Occipital lobe (tissue), 2 donors: ENCODE measurements around the gene CDK11A. TPM values are rescaled to one million over a fixed set of nuclear protein-coding genes. Genes with fewer than 3 reads are reported as not detected.
"Not testable (repeated sequence)": the region's sequence is repeated elsewhere in the genome, so short reads cannot be mapped to it uniquely, and the experiment has no call there.

Experiments
- DNase-seq: peaks from one replicate; lab custom pipeline; 2025; lab: John Stamatoyannopoulos, UW
- total RNA-seq: library from RNA; depleted of rRNA; stranded (reverse); fragments of >200 nt; gene quantifications from one replicate; pipeline ENCODE4 v1.2.3, GENCODE V29; 2014

Gene CDK11A
- total RNA-seq, 1 donor from 2014 or later, result 7.6 TPM

GRCh38 chr1:1726088-1726487, 1.9 kb upstream of the CDK11A start:
- DNase-seq, result not testable (repeated sequence)

GRCh38 chr1:1721201-1721600, 3.0 kb downstream of the CDK11A start:
- no peak for DNase-seq

GRCh38 chr1:1715109-1715883, 8.9 kb downstream of the CDK11A start:
- DNase-seq, result not testable (repeated sequence)

- DNase-seq, result not testable (repeated sequence)
Measured at GRCh38 chr1:1707897-1708296, 16.3 kb downstream of the CDK11A start.

GRCh38 chr1:1707241-1707640, 16.9 kb downstream of the CDK11A start:
- DNase-seq, result not testable (repeated sequence)

GRCh38 chr1:1705623-1706022, 18.5 kb downstream of the CDK11A start:
- DNase-seq, result not testable (repeated sequence)

GRCh38 chr1:1704284-1704957, 19.7 kb downstream of the CDK11A start:
- DNase-seq, result not testable (repeated sequence)

GRCh38 chr1:1703796-1704195, 20.4 kb downstream of the CDK11A start:
- DNase-seq, result no peak

- DNase-seq, result not testable (repeated sequence)
Measured at GRCh38 chr1:1702506-1702905, 21.7 kb downstream of the CDK11A start.

GRCh38 chr1:1700557-1700956, 23.6 kb downstream of the CDK11A start:
- not testable (repeated sequence) for DNase-seq

GRCh38 chr1:1700067-1700466, 24.1 kb downstream of the CDK11A start:
- DNase-seq, result not testable (repeated sequence)

- not testable (repeated sequence) for DNase-seq
Measured at GRCh38 chr1:1699061-1699460, 25.1 kb downstream of the CDK11A start.

GRCh38 chr1:1697358-1698183, 26.6 kb downstream of the CDK11A start:
- not testable (repeated sequence) for DNase-seq

- not testable (repeated sequence) for DNase-seq
Measured at GRCh38 chr1:1696431-1697357, 27.5 kb downstream of the CDK11A start.

GRCh38 chr1:1692714-1693647, 31.2 kb downstream of the CDK11A start, which contains the start of gene SLC35E2B:
TSS of gene SLC35E2B (minus strand) at chr1:1692795. CDS start at chr1:1676699, 16,096 bp downstream.
- DNase-seq, result peak; percentile 76

GRCh38 chr1:1692324-1692713, 31.8 kb downstream of the CDK11A start:
- DNase-seq, result peak; percentile 75

GRCh38 chr1:1691443-1691842, 32.7 kb downstream of the CDK11A start:
- DNase-seq, result not testable (repeated sequence)

- DNase-seq, result not testable (repeated sequence)
Measured at GRCh38 chr1:1689526-1689925, 34.6 kb downstream of the CDK11A start.

- DNase-seq, result no peak
Measured at GRCh38 chr1:1687846-1688245, 36.3 kb downstream of the CDK11A start.
